ENCODE data around the gene NPL. TPM values are rescaled to one million over a fixed set of nuclear protein-coding genes. Genes with fewer than 3 reads are reported as not detected.

NPL gene
- total and polyA plus RNA-seq, 9 of the 15 experiments (the other 6 are each of a cell fraction or from before 2014, with no cell fraction given): 9.9 to 22.3 (median 14.2) TPM

GRCh38 chr1:182781841-182782586, 7.6 kb upstream of the NPL start (continued):
- TF ChIP-seq EP300 (IDR thresholded peaks at IDR 0.05; ENCODE audit: low read length): no peak
- no peak for TF ChIP-seq PHTF2 (CRISPR knock-in tag; IDR thresholded peaks at IDR 0.05)
- no peak for TF ChIP-seq ATF7 (IDR thresholded peaks at IDR 0.05)
- TF ChIP-seq HMBOX1 (IDR thresholded peaks at IDR 0.05): 0 out of 2 replicates have a peak, but pooled peaks have one; percentile 17
- TF ChIP-seq, protein P1, sequence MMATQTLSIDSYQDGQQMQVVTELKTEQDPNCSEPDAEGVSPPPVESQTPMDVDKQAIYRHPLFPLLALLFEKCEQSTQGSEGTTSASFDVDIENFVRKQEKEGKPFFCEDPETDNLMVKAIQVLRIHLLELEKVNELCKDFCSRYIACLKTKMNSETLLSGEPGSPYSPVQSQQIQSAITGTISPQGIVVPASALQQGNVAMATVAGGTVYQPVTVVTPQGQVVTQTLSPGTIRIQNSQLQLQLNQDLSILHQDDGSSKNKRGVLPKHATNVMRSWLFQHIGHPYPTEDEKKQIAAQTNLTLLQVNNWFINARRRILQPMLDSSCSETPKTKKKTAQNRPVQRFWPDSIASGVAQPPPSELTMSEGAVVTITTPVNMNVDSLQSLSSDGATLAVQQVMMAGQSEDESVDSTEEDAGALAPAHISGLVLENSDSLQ (IDR thresholded peaks at IDR 0.05): no peak
- TF ChIP-seq, protein P2, sequence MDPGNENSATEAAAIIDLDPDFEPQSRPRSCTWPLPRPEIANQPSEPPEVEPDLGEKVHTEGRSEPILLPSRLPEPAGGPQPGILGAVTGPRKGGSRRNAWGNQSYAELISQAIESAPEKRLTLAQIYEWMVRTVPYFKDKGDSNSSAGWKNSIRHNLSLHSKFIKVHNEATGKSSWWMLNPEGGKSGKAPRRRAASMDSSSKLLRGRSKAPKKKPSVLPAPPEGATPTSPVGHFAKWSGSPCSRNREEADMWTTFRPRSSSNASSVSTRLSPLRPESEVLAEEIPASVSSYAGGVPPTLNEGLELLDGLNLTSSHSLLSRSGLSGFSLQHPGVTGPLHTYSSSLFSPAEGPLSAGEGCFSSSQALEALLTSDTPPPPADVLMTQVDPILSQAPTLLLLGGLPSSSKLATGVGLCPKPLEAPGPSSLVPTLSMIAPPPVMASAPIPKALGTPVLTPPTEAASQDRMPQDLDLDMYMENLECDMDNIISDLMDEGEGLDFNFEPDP (CRISPR knock-in tag; IDR thresholded peaks at IDR 0.05): no peak
- no peak for TF ChIP-seq C11orf30 (IDR thresholded peaks at IDR 0.05; ENCODE audit: low read depth)
- peak in 1 of 2 experiments; percentile 21; a peak in 1 of 4 replicates for TF ChIP-seq RCOR1 (IDR thresholded peaks at IDR 0.05; ENCODE audit: borderline replicate concordance in 1 of 2, low read depth in 2 of 2, low read length in 2 of 2)
- TF ChIP-seq MEIS2 (IDR thresholded peaks at IDR 0.05; ENCODE audit: partially characterized antibody): no peak
- no peak for TF ChIP-seq SMARCB1 (IDR thresholded peaks at IDR 0.05; ENCODE audit: insufficient read length, low read depth)
- no peak for TF ChIP-seq PHF21A (IDR thresholded peaks at IDR 0.05; ENCODE audit: borderline replicate concordance, low read depth)
- TF ChIP-seq COPS2 (conservative IDR thresholded peaks at IDR 0.05): no peak
- no peak for TF ChIP-seq GABPB2 (CRISPR knock-in tag; conservative IDR thresholded peaks at IDR 0.05)
- TF ChIP-seq, protein P3, sequence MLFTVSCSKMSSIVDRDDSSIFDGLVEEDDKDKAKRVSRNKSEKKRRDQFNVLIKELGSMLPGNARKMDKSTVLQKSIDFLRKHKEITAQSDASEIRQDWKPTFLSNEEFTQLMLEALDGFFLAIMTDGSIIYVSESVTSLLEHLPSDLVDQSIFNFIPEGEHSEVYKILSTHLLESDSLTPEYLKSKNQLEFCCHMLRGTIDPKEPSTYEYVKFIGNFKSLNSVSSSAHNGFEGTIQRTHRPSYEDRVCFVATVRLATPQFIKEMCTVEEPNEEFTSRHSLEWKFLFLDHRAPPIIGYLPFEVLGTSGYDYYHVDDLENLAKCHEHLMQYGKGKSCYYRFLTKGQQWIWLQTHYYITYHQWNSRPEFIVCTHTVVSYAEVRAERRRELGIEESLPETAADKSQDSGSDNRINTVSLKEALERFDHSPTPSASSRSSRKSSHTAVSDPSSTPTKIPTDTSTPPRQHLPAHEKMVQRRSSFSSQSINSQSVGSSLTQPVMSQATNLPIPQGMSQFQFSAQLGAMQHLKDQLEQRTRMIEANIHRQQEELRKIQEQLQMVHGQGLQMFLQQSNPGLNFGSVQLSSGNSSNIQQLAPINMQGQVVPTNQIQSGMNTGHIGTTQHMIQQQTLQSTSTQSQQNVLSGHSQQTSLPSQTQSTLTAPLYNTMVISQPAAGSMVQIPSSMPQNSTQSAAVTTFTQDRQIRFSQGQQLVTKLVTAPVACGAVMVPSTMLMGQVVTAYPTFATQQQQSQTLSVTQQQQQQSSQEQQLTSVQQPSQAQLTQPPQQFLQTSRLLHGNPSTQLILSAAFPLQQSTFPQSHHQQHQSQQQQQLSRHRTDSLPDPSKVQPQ (CRISPR knock-in tag; IDR thresholded peaks at IDR 0.05; ENCODE audit: borderline replicate concordance): no peak
- peak; percentile 43; the same call in 1 of the 2 replicates for TF ChIP-seq CREM (IDR thresholded peaks at IDR 0.05; ENCODE audit: low read depth)
- TF ChIP-seq LCOR (CRISPR knock-in tag; IDR thresholded peaks at IDR 0.05): no peak
- TF ChIP-seq ZNF639 (CRISPR knock-in tag; conservative IDR thresholded peaks at IDR 0.05 in 1 of 2, IDR thresholded peaks at IDR 0.05 in 1 of 2): no peak

All from K562 (cell line).